NCI-H1092 treated with DMSO at 0.1 percent for 48 hours (cell line): ENCODE measurements around the gene TMUB2.
A peak's percentile ranks its signal among the peaks of the same experiment; 100 is the strongest.
"Not testable (repeated sequence)": the region's sequence is repeated elsewhere in the genome, so short reads cannot be mapped to it uniquely, and the experiment has no call there.

Source experiments
- DNase-seq: peaks from one replicate; lab custom pipeline; 2025; lab: John Stamatoyannopoulos, UW

TMUB2 gene

GRCh38 chr17:44219108-44219615 is 32.4 kb downstream of the TMUB2 start:
- peak; percentile 54 for DNase-seq

- DNase-seq = peak; percentile 73
Measured at GRCh38 chr17:44219616-44220212, 32.9 kb downstream of the TMUB2 start, which contains the start of gene UBTF. UBTF (minus strand) TSS chr17:44219675; CDS start chr17:44218229, 1,446 bp downstream.

- peak; percentile 70 for DNase-seq
Measured at GRCh38 chr17:44220213-44221083, 33.7 kb downstream of the TMUB2 start.

GRCh38 chr17:44221084-44221861 is 34.5 kb downstream of the TMUB2 start:
- DNase-seq = peak; percentile 91

- DNase-seq = no peak
Measured at GRCh38 chr17:44221862-44222111, 35.0 kb downstream of the TMUB2 start.

- peak; percentile 85 for DNase-seq
Measured at GRCh38 chr17:44222112-44222869, 35.5 kb downstream of the TMUB2 start.

- no peak for DNase-seq
Measured at GRCh38 chr17:44223541-44224071, 36.8 kb downstream of the TMUB2 start.

- DNase-seq = no peak
Measured at GRCh38 chr17:44229090-44229489, 42.3 kb downstream of the TMUB2 start.

- DNase-seq = no peak
Measured at GRCh38 chr17:44230140-44230539, 43.4 kb downstream of the TMUB2 start.

GRCh38 chr17:44232061-44232460 is 45.3 kb downstream of the TMUB2 start:
- no peak for DNase-seq

GRCh38 chr17:44233582-44233981 is 46.8 kb downstream of the TMUB2 start:
- DNase-seq = no peak

GRCh38 chr17:44235583-44235936 is 48.8 kb downstream of the TMUB2 start:
- DNase-seq = no peak

GRCh38 chr17:44236444-44236991 is 49.7 kb downstream of the TMUB2 start:
- DNase-seq = no peak

- DNase-seq = not testable (repeated sequence)
Measured at GRCh38 chr17:44237886-44238285, 51.1 kb downstream of the TMUB2 start.

GRCh38 chr17:44241106-44241624 is 54.4 kb downstream of the TMUB2 start:
- no peak for DNase-seq
